Measurements from ENCODE around the gene TCEA2.

DNA sequence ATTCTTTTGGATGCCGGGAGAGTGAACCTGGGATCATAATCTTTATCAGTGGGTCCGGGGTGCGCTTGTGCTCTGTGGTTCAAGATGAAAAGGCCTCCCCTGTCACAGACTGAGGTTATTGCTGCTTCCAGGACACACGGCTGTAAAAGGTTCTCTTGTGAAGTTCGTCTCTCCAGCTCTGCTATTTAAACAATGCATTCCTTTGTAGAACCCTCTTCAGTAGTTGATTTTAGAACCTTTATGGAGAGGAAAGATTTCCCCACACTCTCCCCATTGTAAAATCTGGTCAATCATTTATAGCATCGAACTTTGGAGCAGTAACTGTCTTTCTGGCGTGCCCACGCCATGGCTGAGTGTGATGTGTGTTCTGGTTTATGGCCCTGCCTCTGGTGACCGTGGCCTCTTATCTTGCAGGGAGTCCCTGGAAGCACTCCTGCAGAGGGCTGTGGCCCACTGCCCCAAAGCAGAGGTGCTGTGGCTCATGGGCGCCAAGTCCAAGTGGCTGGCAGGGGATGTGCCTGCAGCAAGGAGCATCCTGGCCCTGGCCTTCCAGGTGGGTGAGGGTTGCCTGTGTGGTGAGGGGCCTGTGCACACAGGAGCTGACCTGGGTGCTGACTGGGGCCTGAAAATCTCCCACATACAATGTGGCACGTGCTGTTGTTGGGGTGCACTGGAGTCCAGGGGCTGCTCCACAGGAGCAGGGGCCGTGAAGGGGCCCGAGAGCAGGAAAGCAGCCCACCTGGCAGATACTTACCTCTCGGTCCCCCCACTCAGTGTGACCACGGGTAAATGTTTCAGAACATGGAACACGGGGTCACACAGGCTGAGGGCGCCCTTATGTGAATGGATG lies 38.6 kb upstream of the TCEA2 start:
- TF ChIP-seq, protein P1, sequence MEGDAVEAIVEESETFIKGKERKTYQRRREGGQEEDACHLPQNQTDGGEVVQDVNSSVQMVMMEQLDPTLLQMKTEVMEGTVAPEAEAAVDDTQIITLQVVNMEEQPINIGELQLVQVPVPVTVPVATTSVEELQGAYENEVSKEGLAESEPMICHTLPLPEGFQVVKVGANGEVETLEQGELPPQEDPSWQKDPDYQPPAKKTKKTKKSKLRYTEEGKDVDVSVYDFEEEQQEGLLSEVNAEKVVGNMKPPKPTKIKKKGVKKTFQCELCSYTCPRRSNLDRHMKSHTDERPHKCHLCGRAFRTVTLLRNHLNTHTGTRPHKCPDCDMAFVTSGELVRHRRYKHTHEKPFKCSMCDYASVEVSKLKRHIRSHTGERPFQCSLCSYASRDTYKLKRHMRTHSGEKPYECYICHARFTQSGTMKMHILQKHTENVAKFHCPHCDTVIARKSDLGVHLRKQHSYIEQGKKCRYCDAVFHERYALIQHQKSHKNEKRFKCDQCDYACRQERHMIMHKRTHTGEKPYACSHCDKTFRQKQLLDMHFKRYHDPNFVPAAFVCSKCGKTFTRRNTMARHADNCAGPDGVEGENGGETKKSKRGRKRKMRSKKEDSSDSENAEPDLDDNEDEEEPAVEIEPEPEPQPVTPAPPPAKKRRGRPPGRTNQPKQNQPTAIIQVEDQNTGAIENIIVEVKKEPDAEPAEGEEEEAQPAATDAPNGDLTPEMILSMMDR (IDR thresholded peaks at IDR 0.05): no peak
- TF ChIP-seq POLR2A (IDR thresholded peaks at IDR 0.05): no peak
